A549 (cell line): Measurements from ENCODE around the gene CCPG1. TPM values are rescaled to one million over a fixed set of nuclear protein-coding genes. Genes with fewer than 3 reads are reported as not detected.

Experiments
- ATAC-seq, 2 experiments: fragments of 200-7000 bp in 1 of 2; fragments of >200 bp in 1 of 2; cut with Nextera tagmentation in 1 of 2; cut with Tn5 transposase in 1 of 2; 3 replicates each; pipeline versions ENCODE4 v1.8.0 to v1.9.1; 2018 to 2020; ENCODE audit warnings: mild to moderate bottlenecking in 1 of 2, moderate library complexity in 1 of 2
- CTCF ChIA-PET: fragments of 300-600 bp; sonication (Branson Sonifier 250); formaldehyde crosslinking; extraction: SDS; loops from one replicate; lab custom pipeline; 2021; ENCODE audit warnings: antibody characterized with exemption, inconsistent platforms; lab: Yijun Ruan, JAX
- POLR2A ChIA-PET: fragments of 350-600 bp; formaldehyde crosslinking; extraction: SDS; loops from one replicate; lab custom pipeline; 2021; ENCODE audit warnings: antibody characterized with exemption, inconsistent platforms; lab: Yijun Ruan, JAX
- DNase-seq, 2 experiments: peaks; one replicate each; pipeline versions ENCODE4 v3.0.0 to v3.0.0-alpha.2; 2011 to 2016; ENCODE audit warnings: low read depth in 1 of 2, low spot score in 1 of 2
- FAIRE-seq: peaks from 2 replicates; lab custom pipeline; 2011; peaks lifted over from hg19 to GRCh38; lab: Jason Lieb, UNC
- H3K27ac ChIP-seq, 2 experiments: fragments of >200 bp; sonication (Bioruptor Twin); formaldehyde crosslinking; 3 replicates each; pipeline ENCODE4 v1.5.1; 2016 to 2017
- H3K4me1 ChIP-seq: fragments of >200 bp; sonication (Bioruptor Twin); formaldehyde crosslinking; 3 replicates; pipeline ENCODE4 v1.6.1; 2016
- H3K4me2 ChIP-seq: fragments of >200 bp; sonication (Bioruptor Twin); formaldehyde crosslinking; 3 replicates; pipeline ENCODE4 v1.6.1; 2016
- H3K4me3 ChIP-seq: fragments of >200 bp; sonication (Bioruptor Twin); formaldehyde crosslinking; 3 replicates; pipeline ENCODE4 v1.5.1; 2016
- H3K9me3 ChIP-seq: fragments of >200 bp; sonication (Bioruptor Twin); formaldehyde crosslinking; 3 replicates; pipeline ENCODE4 v1.6.1; 2016
- BHLHE40 ChIP-seq: IDR thresholded peaks from 2 replicates; pipeline ENCODE4 v1.6.1; 2012; ENCODE audit warnings: low read depth, low read length, inconsistent platforms
- CEBPB ChIP-seq, 2 experiments: fragments of >200 bp in 1 of 2; sonication (Bioruptor Twin) in 1 of 2; formaldehyde crosslinking in 1 of 2; IDR thresholded peaks; 2 replicates each; pipeline ENCODE4 v1.6.1; 2012 to 2016
- CHD2 ChIP-seq: fragments of 150-350 bp; IDR thresholded peaks from 2 replicates; pipeline ENCODE4 v1.6.1; 2014; ENCODE audit warnings: low read length; ENCODE audit not compliant: partially characterized antibody
- EHF ChIP-seq: fragments of 250-450 bp; sonication (Bioruptor Pico); IDR thresholded peaks from 2 replicates; pipeline ENCODE4 v1.5.0; 2020; ENCODE audit warnings: mild to moderate bottlenecking
- EHMT2 ChIP-seq: fragments of 200-600 bp; sonication (generic); IDR thresholded peaks from 2 replicates; pipeline ENCODE4 v1.6.1; 2016; ENCODE audit warnings: antibody characterized with exemption, low read depth, mild to moderate bottlenecking, moderate library complexity
- EP300 ChIP-seq, 2 experiments: fragments of >200 bp; sonication (Bioruptor Twin); formaldehyde crosslinking; IDR thresholded peaks; 2 replicates in 1 of 2; 3 replicates in 1 of 2; pipeline ENCODE4 v1.6.1; 2016 to 2017
- FOSL2 ChIP-seq, 2 experiments: fragments of 450-650 bp in 1 of 2; fragments of >200 bp in 1 of 2; sonication (Bioruptor Twin) in 1 of 2; formaldehyde crosslinking; IDR thresholded peaks; 2 replicates each; pipeline versions ENCODE4 v1.5.0 to v1.6.1; 2016 to 2020; ENCODE audit warnings: mild to moderate bottlenecking in 1 of 2, moderate library complexity in 1 of 2
- FOXS1 ChIP-seq: fragments of 250-450 bp; sonication (Bioruptor Pico); IDR thresholded peaks from 2 replicates; pipeline ENCODE4 v1.5.0; 2020; ENCODE audit warnings: mild to moderate bottlenecking, moderate library complexity
- GATA3 ChIP-seq: IDR thresholded peaks from 2 replicates; pipeline ENCODE4 v1.6.1; 2012; ENCODE audit warnings: borderline replicate concordance
- HDAC2 ChIP-seq: fragments of 200-600 bp; sonication (generic); IDR thresholded peaks from 2 replicates; pipeline ENCODE4 v1.6.1; 2016
- HOXA7 ChIP-seq: fragments of 250-450 bp; sonication (Bioruptor Pico); IDR thresholded peaks from 2 replicates; pipeline ENCODE4 v1.5.0; 2020; ENCODE audit warnings: mild to moderate bottlenecking, moderate library complexity
- HOXB5 ChIP-seq: fragments of 250-450 bp; sonication (Bioruptor Pico); IDR thresholded peaks from 2 replicates; pipeline ENCODE4 v1.5.0; 2020; ENCODE audit warnings: mild to moderate bottlenecking, moderate library complexity
- JUN ChIP-seq, 2 experiments: fragments of >200 bp; sonication (Bioruptor Twin); formaldehyde crosslinking; IDR thresholded peaks; 2 replicates in 1 of 2; 3 replicates in 1 of 2; pipeline ENCODE4 v1.6.1; 2016 to 2017
- MAFK ChIP-seq: fragments of 450-650 bp; IDR thresholded peaks from 2 replicates; pipeline ENCODE4 v1.6.1; 2014; ENCODE audit not compliant: partially characterized antibody
- NFE2L2 ChIP-seq: fragments of 150-350 bp; conservative IDR thresholded peaks from 2 replicates; pipeline ENCODE4 v1.6.1; 2014; ENCODE audit warnings: low read length
- NPAS2 ChIP-seq: fragments of 250-450 bp; sonication (Bioruptor Pico); IDR thresholded peaks from 2 replicates; pipeline ENCODE4 v1.8.0; 2022; ENCODE audit warnings: mild to moderate bottlenecking, moderate library complexity, borderline replicate concordance
- POLR2A ChIP-seq: IDR thresholded peaks from 2 replicates; pipeline ENCODE4 v1.6.1; 2012; ENCODE audit warnings: mild to moderate bottlenecking, low read length
- POLR2AphosphoS2 ChIP-seq: conservative IDR thresholded peaks from 2 replicates; pipeline ENCODE4 v1.6.1; 2012; ENCODE audit warnings: low read length, improper control_type of control experiment, inconsistent platforms
- RARB ChIP-seq: fragments of 250-450 bp; sonication (Bioruptor Pico); IDR thresholded peaks from 2 replicates; pipeline ENCODE4 v1.8.0; 2021; ENCODE audit warnings: mild to moderate bottlenecking, moderate library complexity
- RCOR1 ChIP-seq: fragments of 150-350 bp; IDR thresholded peaks from 2 replicates; pipeline ENCODE4 v1.6.1; 2014; ENCODE audit warnings: antibody characterized with exemption, low read length, low read depth
- RNF2 ChIP-seq: fragments of 200-600 bp; sonication (generic); IDR thresholded peaks from 2 replicates; pipeline ENCODE4 v1.6.1; 2016; ENCODE audit warnings: low read depth, mild to moderate bottlenecking, antibody characterized with exemption, moderate library complexity, borderline replicate concordance
- TP53 ChIP-seq: fragments of 250-450 bp; sonication (Bioruptor Pico); IDR thresholded peaks from 2 replicates; pipeline ENCODE4 v1.5.0; 2021; ENCODE audit warnings: mild to moderate bottlenecking, moderate library complexity
- ZC3H11A ChIP-seq: fragments of 450-650 bp; IDR thresholded peaks from 2 replicates; pipeline ENCODE4 v1.6.1; 2014; ENCODE audit warnings: antibody characterized with exemption, mild to moderate bottlenecking
- ZNF302 ChIP-seq: fragments of 250-450 bp; sonication (Bioruptor Pico); IDR thresholded peaks from 2 replicates; pipeline ENCODE4 v1.9.0; 2021; ENCODE audit warnings: inconsistent platforms, mild to moderate bottlenecking, moderate library complexity
- ZSCAN20 ChIP-seq: fragments of 250-450 bp; sonication (Bioruptor Pico); IDR thresholded peaks from 2 replicates; pipeline ENCODE4 v1.8.0; 2022; ENCODE audit warnings: mild to moderate bottlenecking, moderate library complexity
- WGBS: methylation state at CpG from one replicate; pipeline ENCODE4 v1.1.6; 2017; ENCODE audit errors: missing lambda C conversion rate; 5-methylcytosine and 5-hydroxymethylcytosine counted together
- polyA plus RNA-seq, 4 experiments: library from polyadenylated mRNA; depleted of rRNA in 3 of 4; stranded (reverse); fragments of >200 nt; fragmentation: RNase III in 1 of 4; extraction: RNeasy Plus Mini Kit Qiagen cat#74134 plus additional on column Dnase treatment in 1 of 4; gene quantifications; 2 replicates in 3 of 4; 3 replicates in 1 of 4; pipeline ENCODE4 v1.2.3, GENCODE V29; 2011 to 2017
- TF ChIP-seq, protein P1 (sequence below): fragments of 150-350 bp; IDR thresholded peaks from 2 replicates; pipeline ENCODE4 v1.6.1; 2014; ENCODE audit warnings: low read depth, mild to moderate bottlenecking, low read length
- TF ChIP-seq, protein P2 (sequence below): fragments of >200 bp; sonication (Bioruptor Twin); formaldehyde crosslinking; IDR thresholded peaks from 3 replicates; pipeline ENCODE4 v1.5.1; 2016
- TF ChIP-seq, protein P3 (sequence below): IDR thresholded peaks from 2 replicates; pipeline ENCODE4 v1.6.1; 2012
- TF ChIP-seq, protein P4 (sequence below): fragments of >200 bp; sonication (Bioruptor Twin); formaldehyde crosslinking; IDR thresholded peaks from 3 replicates; pipeline ENCODE4 v1.6.1; 2016

CCPG1 gene
- polyA plus RNA-seq, 2 of the 4 experiments (the other 2 are of a cell fraction) = 36.6 to 176 TPM

DNA sequence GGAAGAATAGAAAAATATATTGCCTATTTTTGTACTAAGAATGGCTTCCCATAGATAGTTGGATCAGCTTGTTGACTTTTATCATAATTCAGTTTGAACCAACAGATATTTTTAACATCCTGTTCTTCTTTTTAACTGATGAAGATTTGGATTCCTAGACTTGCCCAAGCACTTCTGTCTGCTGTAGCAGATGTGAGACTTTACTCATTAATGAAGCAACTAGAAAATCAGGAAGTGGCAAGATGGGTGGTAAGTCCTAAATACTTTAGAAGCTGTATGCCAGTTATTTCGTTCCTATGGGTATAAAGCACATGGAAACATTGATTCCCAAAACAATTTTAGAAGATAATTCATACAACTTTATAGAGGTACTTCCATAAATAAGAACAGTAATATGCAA, 80.8 kb downstream of the CCPG1 start:
- no peak for DNase-seq
- TF ChIP-seq BHLHE40 = no peak
- Histone ChIP-seq H3K4me3 (no peak overlapping the region), H3K9me3 (no peaks in the 10 kb centered on the region), H3K4me1 (no peaks in the 10 kb centered on the region), H3K27ac (no peak overlapping the region), H3K4me2 (no peak overlapping the region)
- ChIA-PET CTCF (interaction anchor here (1.0 to 1.4 kb wide), 3 partner anchors 10 to 81 kb away, joined by 3 to 5 read pairs (median 4); partner anchors contain the start of genes CCPG1 and PIERCE2), POLR2A (interaction anchor here (1.0 kb wide), 1 partner anchor 9 kb away, joined by 3 read pairs; the partner anchor contains the start of genes PIGB and PIGBOS1)
- 78% methylated on average over 1 of the region's 1 CpG for WGBS
- FAIRE-seq = no peak
- no peak for ATAC-seq

DNA sequence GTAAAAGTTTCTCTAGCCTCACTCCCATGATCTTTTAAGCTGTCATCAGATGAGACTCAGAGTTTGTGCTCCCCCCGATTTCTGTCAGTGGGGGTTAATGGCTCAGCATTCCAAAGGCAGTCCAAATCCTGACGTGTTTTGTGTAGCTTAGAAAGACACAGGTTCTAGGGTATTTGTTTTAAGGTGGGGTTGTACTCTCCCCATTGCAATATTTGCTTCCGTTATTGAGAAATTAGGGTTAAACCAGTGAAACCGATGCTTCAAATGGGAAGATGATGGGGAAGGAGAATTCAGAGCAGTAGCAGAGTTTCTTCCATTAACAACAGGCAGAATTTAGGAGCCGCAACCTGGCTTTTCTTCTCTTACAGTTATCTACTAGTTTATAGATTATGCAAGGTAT, 85.7 kb downstream of the CCPG1 start:
- Histone ChIP-seq H3K4me2 (no peak overlapping the region), H3K27ac (no peak overlapping the region), H3K4me1 (peaks cover 14% of the 10 kb centered on the region), H3K9me3 (no peaks in the 10 kb centered on the region), H3K4me3 (no peak overlapping the region)
- ChIA-PET POLR2A (no interaction called here), CTCF (no interaction called here)
- no peak for ATAC-seq
- no peak for DNase-seq
- no peak for FAIRE-seq
- WGBS = 87% methylated on average over 5 of the region's 5 CpGs
- TF ChIP-seq EP300 (IDR thresholded peaks at IDR 0.05) = no peak
- TF ChIP-seq EHMT2 = no peak
- TF ChIP-seq POLR2A = no peak
- no peak for TF ChIP-seq CEBPB (IDR thresholded peaks at IDR 0.05)
- TF ChIP-seq RARB (CRISPR knock-in tag) = no peak
- no peak for TF ChIP-seq FOXS1 (CRISPR knock-in tag)
- TF ChIP-seq, protein P1, sequence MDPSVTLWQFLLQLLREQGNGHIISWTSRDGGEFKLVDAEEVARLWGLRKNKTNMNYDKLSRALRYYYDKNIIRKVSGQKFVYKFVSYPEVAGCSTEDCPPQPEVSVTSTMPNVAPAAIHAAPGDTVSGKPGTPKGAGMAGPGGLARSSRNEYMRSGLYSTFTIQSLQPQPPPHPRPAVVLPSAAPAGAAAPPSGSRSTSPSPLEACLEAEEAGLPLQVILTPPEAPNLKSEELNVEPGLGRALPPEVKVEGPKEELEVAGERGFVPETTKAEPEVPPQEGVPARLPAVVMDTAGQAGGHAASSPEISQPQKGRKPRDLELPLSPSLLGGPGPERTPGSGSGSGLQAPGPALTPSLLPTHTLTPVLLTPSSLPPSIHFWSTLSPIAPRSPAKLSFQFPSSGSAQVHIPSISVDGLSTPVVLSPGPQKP = no peak
- no peak for TF ChIP-seq ZC3H11A
- TF ChIP-seq GATA3 = no peak
- TF ChIP-seq MAFK = no peak
- no peak for TF ChIP-seq FOSL2 (IDR thresholded peaks at IDR 0.05)
- no peak for TF ChIP-seq FOSL2 (CRISPR knock-in tag; IDR thresholded peaks at IDR 0.05)
- TF ChIP-seq RCOR1 = no peak
- TF ChIP-seq, protein P2, sequence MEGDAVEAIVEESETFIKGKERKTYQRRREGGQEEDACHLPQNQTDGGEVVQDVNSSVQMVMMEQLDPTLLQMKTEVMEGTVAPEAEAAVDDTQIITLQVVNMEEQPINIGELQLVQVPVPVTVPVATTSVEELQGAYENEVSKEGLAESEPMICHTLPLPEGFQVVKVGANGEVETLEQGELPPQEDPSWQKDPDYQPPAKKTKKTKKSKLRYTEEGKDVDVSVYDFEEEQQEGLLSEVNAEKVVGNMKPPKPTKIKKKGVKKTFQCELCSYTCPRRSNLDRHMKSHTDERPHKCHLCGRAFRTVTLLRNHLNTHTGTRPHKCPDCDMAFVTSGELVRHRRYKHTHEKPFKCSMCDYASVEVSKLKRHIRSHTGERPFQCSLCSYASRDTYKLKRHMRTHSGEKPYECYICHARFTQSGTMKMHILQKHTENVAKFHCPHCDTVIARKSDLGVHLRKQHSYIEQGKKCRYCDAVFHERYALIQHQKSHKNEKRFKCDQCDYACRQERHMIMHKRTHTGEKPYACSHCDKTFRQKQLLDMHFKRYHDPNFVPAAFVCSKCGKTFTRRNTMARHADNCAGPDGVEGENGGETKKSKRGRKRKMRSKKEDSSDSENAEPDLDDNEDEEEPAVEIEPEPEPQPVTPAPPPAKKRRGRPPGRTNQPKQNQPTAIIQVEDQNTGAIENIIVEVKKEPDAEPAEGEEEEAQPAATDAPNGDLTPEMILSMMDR = no peak
- TF ChIP-seq NPAS2 (CRISPR knock-in tag) = no peak
- TF ChIP-seq, protein P3, sequence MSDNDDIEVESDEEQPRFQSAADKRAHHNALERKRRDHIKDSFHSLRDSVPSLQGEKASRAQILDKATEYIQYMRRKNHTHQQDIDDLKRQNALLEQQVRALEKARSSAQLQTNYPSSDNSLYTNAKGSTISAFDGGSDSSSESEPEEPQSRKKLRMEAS = no peak
- no peak for TF ChIP-seq JUN (IDR thresholded peaks at IDR 0.05)
- no peak for TF ChIP-seq RNF2
- TF ChIP-seq, protein P4, sequence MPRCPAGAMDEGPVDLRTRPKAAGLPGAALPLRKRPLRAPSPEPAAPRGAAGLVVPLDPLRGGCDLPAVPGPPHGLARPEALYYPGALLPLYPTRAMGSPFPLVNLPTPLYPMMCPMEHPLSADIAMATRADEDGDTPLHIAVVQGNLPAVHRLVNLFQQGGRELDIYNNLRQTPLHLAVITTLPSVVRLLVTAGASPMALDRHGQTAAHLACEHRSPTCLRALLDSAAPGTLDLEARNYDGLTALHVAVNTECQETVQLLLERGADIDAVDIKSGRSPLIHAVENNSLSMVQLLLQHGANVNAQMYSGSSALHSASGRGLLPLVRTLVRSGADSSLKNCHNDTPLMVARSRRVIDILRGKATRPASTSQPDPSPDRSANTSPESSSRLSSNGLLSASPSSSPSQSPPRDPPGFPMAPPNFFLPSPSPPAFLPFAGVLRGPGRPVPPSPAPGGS = no peak

DNA sequence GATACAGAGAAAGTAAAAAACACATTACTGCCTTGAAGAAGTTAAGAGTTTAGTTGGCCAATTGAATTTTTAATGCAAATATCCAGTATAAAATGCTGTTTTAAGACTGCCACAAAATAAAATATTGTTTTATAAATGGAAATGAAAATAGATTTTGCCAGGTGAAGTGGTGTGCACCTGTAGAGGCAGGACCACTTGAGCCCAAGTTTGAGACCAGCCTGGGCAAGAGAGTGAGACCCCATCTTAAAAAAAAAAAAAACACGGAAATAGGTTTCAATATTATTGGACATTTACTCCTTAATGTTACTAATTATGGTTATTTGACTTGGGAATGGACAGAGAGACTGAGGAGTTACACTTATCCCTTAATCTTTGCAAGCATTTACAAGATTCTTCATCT, 87.2 kb downstream of the CCPG1 start:
- no peak overlapping the region for H3K4me3 ChIP-seq
- H3K4me2 ChIP-seq = no peak overlapping the region; the same call in 2 of the 3 replicates
- FAIRE-seq = no peak
- TF ChIP-seq HOXB5 (CRISPR knock-in tag) (no peak), ZSCAN20 (CRISPR knock-in tag) (no peak), NFE2L2 (no peak), RCOR1 (no peak), JUN (IDR thresholded peaks at IDR 0.05) (no peak), HOXA7 (CRISPR knock-in tag) (no peak), EHF (CRISPR knock-in tag) (no peak), RARB (CRISPR knock-in tag) (no peak), POLR2AphosphoS2 (no peak), CHD2 (no peak), ZNF302 (CRISPR knock-in tag) (no peak), HDAC2 (no peak), ZC3H11A (no peak), TP53 (CRISPR knock-in tag) (no peak)
- TF ChIP-seq, protein P3 = no peak
- TF ChIP-seq, protein P4 = no peak
- TF ChIP-seq, protein P1 = no peak

More for the DNA sequence above, 87.2 kb downstream of the CCPG1 start:
- ChIA-PET POLR2A (no interaction called here), CTCF (no interaction called here)
- Histone ChIP-seq H3K4me1 (peaks cover 21% of the 10 kb centered on the region), H3K27ac (no peak overlapping the region), H3K9me3 (no peaks in the 10 kb centered on the region)
- 82% methylated on average over 1 of the region's 1 CpG for WGBS
- DNase-seq (no peak), ATAC-seq (no peak)
